HUES48 (cell line): ENCODE data around the gene GFRA3.
"Not testable (repeated sequence)": the region's sequence is repeated elsewhere in the genome, so short reads cannot be mapped to it uniquely, and the experiment has no call there.

Experiments
- H3K27ac ChIP-seq: one replicate; pipeline ENCODE4 v1.7.0; 2013; ENCODE audit warnings: low read depth, low read length, inconsistent platforms
- H3K27me3 ChIP-seq: 2 replicates; pipeline ENCODE4 v1.6.1; 2013; ENCODE audit warnings: mild to moderate bottlenecking, low read length; ENCODE audit not compliant: control insufficient read depth, insufficient read depth
- H3K36me3 ChIP-seq: 2 replicates; pipeline ENCODE4 v1.6.1; 2013; ENCODE audit warnings: low read length; ENCODE audit not compliant: control insufficient read depth, insufficient read depth
- H3K4me1 ChIP-seq: 2 replicates; pipeline ENCODE4 v1.6.1; 2013; ENCODE audit warnings: mild to moderate bottlenecking, low read length; ENCODE audit not compliant: control insufficient read depth, insufficient read depth
- H3K4me3 ChIP-seq: 2 replicates; pipeline ENCODE4 v1.5.1; 2013; ENCODE audit warnings: mild to moderate bottlenecking, low read depth, low read length
- H3K9ac ChIP-seq: 2 replicates; pipeline ENCODE4 v1.6.1; 2013; ENCODE audit warnings: mild to moderate bottlenecking, low read depth, low read length, moderate library complexity
- H3K9me3 ChIP-seq: 2 replicates; pipeline ENCODE4 v1.6.1; 2013; ENCODE audit warnings: low read length; ENCODE audit not compliant: control insufficient read depth, insufficient read depth

GFRA3 gene

GRCh38 chr5:138247800-138248199, 26.6 kb downstream of the GFRA3 start:
- not testable (repeated sequence) for H3K9me3 ChIP-seq, H3K27ac ChIP-seq, H3K36me3 ChIP-seq, H3K4me3 ChIP-seq, H3K9ac ChIP-seq, H3K4me1 ChIP-seq
- peaks cover 15% of the 10 kb centered on the region for H3K27me3 ChIP-seq

GRCh38 chr5:138246822-138247221, 27.6 kb downstream of the GFRA3 start:
- Histone ChIP-seq H3K9ac (no peak overlapping the region), H3K9me3 (no peaks in the 10 kb centered on the region), H3K36me3 (no peaks in the 10 kb centered on the region), H3K4me1 (peaks cover 9% of the 10 kb centered on the region; the same call in 1 of the 2 replicates), H3K27ac (no peak overlapping the region), H3K4me3 (no peak overlapping the region), H3K27me3 (peaks cover 25% of the 10 kb centered on the region)

GRCh38 chr5:138246334-138246733, 28.1 kb downstream of the GFRA3 start:
- Histone ChIP-seq H3K4me3 (no peak overlapping the region), H3K4me1 (peaks cover 9% of the 10 kb centered on the region; the same call in 1 of the 2 replicates), H3K9me3 (no peaks in the 10 kb centered on the region), H3K9ac (no peak overlapping the region), H3K36me3 (no peaks in the 10 kb centered on the region), H3K27me3 (peaks cover 30% of the 10 kb centered on the region), H3K27ac (no peak overlapping the region)

- H3K27me3 ChIP-seq: peaks cover 36% of the 10 kb centered on the region
- no peak overlapping the region for H3K27ac ChIP-seq
- H3K9ac ChIP-seq: no peak overlapping the region
- no peaks in the 10 kb centered on the region for H3K9me3 ChIP-seq
- no peaks in the 10 kb centered on the region for H3K36me3 ChIP-seq
- no peak overlapping the region for H3K4me3 ChIP-seq
- H3K4me1 ChIP-seq: peaks cover 9% of the 10 kb centered on the region; the same call in 1 of the 2 replicates
These were observed 28.7 kb downstream of the GFRA3 start for GRCh38 chr5:138245717-138246116.

GRCh38 chr5:138243794-138244193, 30.6 kb downstream of the GFRA3 start:
- Histone ChIP-seq H3K4me3 (no peak overlapping the region), H3K36me3 (no peaks in the 10 kb centered on the region), H3K9ac (no peak overlapping the region), H3K9me3 (no peaks in the 10 kb centered on the region), H3K27ac (no peak overlapping the region), H3K27me3 (peaks cover 50% of the 10 kb centered on the region), H3K4me1 (peaks cover 9% of the 10 kb centered on the region; the same call in 1 of the 2 replicates)

- Histone ChIP-seq H3K9me3 (no peaks in the 10 kb centered on the region), H3K4me1 (peaks cover 9% of the 10 kb centered on the region; the same call in 1 of the 2 replicates), H3K4me3 (peak overlapping the region; percentile 68), H3K9ac (peak overlapping the region; percentile 16; the same call in 1 of the 2 replicates), H3K36me3 (no peaks in the 10 kb centered on the region), H3K27ac (peak overlapping the region; percentile 1), H3K27me3 (peaks cover 50% of the 10 kb centered on the region)
These were observed 32.5 kb downstream of the GFRA3 start for GRCh38 chr5:138241688-138242571.

GRCh38 chr5:138240650-138241385, 33.6 kb downstream of the GFRA3 start:
- Histone ChIP-seq H3K9ac (no peak overlapping the region), H3K27me3 (peaks cover 50% of the 10 kb centered on the region), H3K4me3 (no peak overlapping the region), H3K9me3 (no peaks in the 10 kb centered on the region), H3K4me1 (peaks cover 7% of the 10 kb centered on the region; the same call in 1 of the 2 replicates), H3K36me3 (no peaks in the 10 kb centered on the region), H3K27ac (no peak overlapping the region)

GRCh38 chr5:138238034-138238433, 36.4 kb downstream of the GFRA3 start:
- no peaks in the 10 kb centered on the region for H3K36me3 ChIP-seq
- no peaks in the 10 kb centered on the region for H3K9me3 ChIP-seq
- H3K4me3 ChIP-seq: no peak overlapping the region
- H3K4me1 ChIP-seq: peaks cover 2% of the 10 kb centered on the region; the same call in 1 of the 2 replicates
- H3K27me3 ChIP-seq: peaks cover 37% of the 10 kb centered on the region
- no peak overlapping the region for H3K27ac ChIP-seq
- H3K9ac ChIP-seq: no peak overlapping the region

- H3K4me3 ChIP-seq: no peak overlapping the region
These were observed 39.8 kb downstream of the GFRA3 start for GRCh38 chr5:138234651-138235050.

GRCh38 chr5:138233280-138233679, 41.1 kb downstream of the GFRA3 start:
- no peaks in the 10 kb centered on the region for H3K36me3 ChIP-seq
- no peaks in the 10 kb centered on the region for H3K9me3 ChIP-seq
- H3K9ac ChIP-seq: no peak overlapping the region
- no peak overlapping the region for H3K4me3 ChIP-seq
- H3K27me3 ChIP-seq: no peaks in the 10 kb centered on the region
- no peak overlapping the region for H3K27ac ChIP-seq
- H3K4me1 ChIP-seq: no peaks in the 10 kb centered on the region

More at GRCh38 chr5:138234651-138235050, 39.8 kb downstream of the GFRA3 start:
- Histone ChIP-seq H3K9ac (no peak overlapping the region), H3K9me3 (no peaks in the 10 kb centered on the region), H3K36me3 (no peaks in the 10 kb centered on the region), H3K27me3 (peaks cover 6% of the 10 kb centered on the region; the same call in 1 of the 2 replicates), H3K4me1 (no peaks in the 10 kb centered on the region), H3K27ac (no peak overlapping the region)
